Thoracic aorta (tissue), 2 donors: Measurements from ENCODE around the gene AADACL3. TPM values are rescaled to one million over a fixed set of nuclear protein-coding genes. Genes with fewer than 3 reads are reported as not detected.

ENCODE experiments used
- ATAC-seq: fragments of 150-250 bp; one replicate; pipeline ENCODE4 v1.8.0; 2017; ENCODE audit warnings: low read depth; ENCODE audit not compliant: insufficient number of reproducible peaks, low FRiP score
- DNase-seq: peaks from one replicate; pipeline ENCODE4 v3.0.0-alpha.2; 2020; ENCODE audit warnings: low spot score
- H3K27ac ChIP-seq, 2 donors: fragments of 200-600 bp; sonication (generic); 1 replicate in 1 of 2; 2 replicates in 1 of 2; pipeline ENCODE4 v1.5.1; 2016; ENCODE audit warnings: mild to moderate bottlenecking in 2 of 2, moderate library complexity in 2 of 2
- H3K27me3 ChIP-seq: fragments of 200-600 bp; sonication (generic); replicated peaks from 2 replicates; pipeline ENCODE4 v1.6.0; 2016; ENCODE audit warnings: mild to moderate bottlenecking; ENCODE audit not compliant: insufficient read depth
- H3K36me3 ChIP-seq: fragments of 200-600 bp; sonication (generic); one replicate; pipeline ENCODE4 v1.5.1; 2016
- H3K4me1 ChIP-seq, 2 donors: fragments of 200-600 bp; sonication (generic); 1 replicate in 1 of 2; 2 replicates in 1 of 2; pipeline versions ENCODE4 v1.5.1 to v1.6.0; 2016; ENCODE audit warnings: low read depth in 2 of 2, mild to moderate bottlenecking in 1 of 2; ENCODE audit not compliant: control insufficient read depth in 1 of 2
- H3K4me3 ChIP-seq: fragments of 200-600 bp; sonication (generic); 2 replicates; pipeline ENCODE4 v1.5.1; 2016; ENCODE audit warnings: mild to moderate bottlenecking
- H3K9me3 ChIP-seq: fragments of 200-600 bp; sonication (generic); 2 replicates; pipeline ENCODE4 v1.5.1; 2016
- CTCF ChIP-seq: fragments of 200-600 bp; sonication (generic); IDR thresholded peaks from one replicate; pipeline ENCODE4 v1.5.1; 2019; ENCODE audit warnings: antibody characterized with exemption
- total RNA-seq, 2 donors: library from RNA; depleted of rRNA; stranded (reverse); fragments of >200 nt; gene quantifications; one replicate each; pipeline versions ENCODE4 v1.1.0 to v1.2.3, GENCODE V29; 2016

Gene AADACL3
- total RNA-seq, 2 donors from 2014 or later = not detected

GRCh38 chr1:12734651-12735050 is 18.7 kb downstream of the AADACL3 start:
- Histone ChIP-seq H3K27ac (no peak overlapping the region), H3K9me3 (peaks cover 9% of the 10 kb centered on the region), H3K4me1 (no peaks in the 10 kb centered on the region), H3K36me3 (no peaks in the 10 kb centered on the region), H3K4me3 (no peak overlapping the region), H3K27me3 (no peaks in the 10 kb centered on the region)
- no peak for ATAC-seq
- no peak for TF ChIP-seq CTCF
- no peak for DNase-seq

GRCh38 chr1:12738934-12739333 is 23.0 kb downstream of the AADACL3 start:
- Histone ChIP-seq H3K27ac (no peak overlapping the region), H3K4me3 (no peak overlapping the region), H3K4me1 (no peaks in the 10 kb centered on the region), H3K36me3 (no peaks in the 10 kb centered on the region), H3K27me3 (no peaks in the 10 kb centered on the region), H3K9me3 (no peaks in the 10 kb centered on the region)
- ATAC-seq (no peak), DNase-seq (no peak)
- TF ChIP-seq CTCF = no peak

GRCh38 chr1:12739613-12740012 is 23.7 kb downstream of the AADACL3 start:
- no peaks in the 10 kb centered on the region for H3K36me3 ChIP-seq
- H3K4me1 ChIP-seq = no peaks in the 10 kb centered on the region
- H3K4me3 ChIP-seq = no peak overlapping the region
- H3K9me3 ChIP-seq = no peaks in the 10 kb centered on the region
- H3K27me3 ChIP-seq = no peaks in the 10 kb centered on the region
- DNase-seq (no peak), ATAC-seq (no peak)
- H3K27ac ChIP-seq = no peak overlapping the region
- TF ChIP-seq CTCF = no peak

GRCh38 chr1:12741946-12742345 is 26.0 kb downstream of the AADACL3 start:
- no peaks in the 10 kb centered on the region for H3K36me3 ChIP-seq
- ATAC-seq = no peak
- H3K27me3 ChIP-seq = no peaks in the 10 kb centered on the region
- no peak for TF ChIP-seq CTCF
- no peak for DNase-seq
- no peak overlapping the region for H3K27ac ChIP-seq
- no peaks in the 10 kb centered on the region for H3K9me3 ChIP-seq
- H3K4me3 ChIP-seq = no peak overlapping the region
- no peaks in the 10 kb centered on the region for H3K4me1 ChIP-seq

- no peak for TF ChIP-seq CTCF
- no peak for ATAC-seq
- no peaks in the 10 kb centered on the region for H3K4me1 ChIP-seq
- no peak overlapping the region for H3K27ac ChIP-seq
- no peak for DNase-seq
- H3K4me3 ChIP-seq = no peak overlapping the region
- H3K9me3 ChIP-seq = peaks cover 21% of the 10 kb centered on the region
- no peaks in the 10 kb centered on the region for H3K36me3 ChIP-seq
- H3K27me3 ChIP-seq = no peaks in the 10 kb centered on the region
Measured at GRCh38 chr1:12745126-12745991, 29.4 kb downstream of the AADACL3 start.
